Measurements from ENCODE around the gene TEX2. TPM values are rescaled to one million over a fixed set of nuclear protein-coding genes. Genes with fewer than 3 reads are reported as not detected.

Gene TEX2, protein sequence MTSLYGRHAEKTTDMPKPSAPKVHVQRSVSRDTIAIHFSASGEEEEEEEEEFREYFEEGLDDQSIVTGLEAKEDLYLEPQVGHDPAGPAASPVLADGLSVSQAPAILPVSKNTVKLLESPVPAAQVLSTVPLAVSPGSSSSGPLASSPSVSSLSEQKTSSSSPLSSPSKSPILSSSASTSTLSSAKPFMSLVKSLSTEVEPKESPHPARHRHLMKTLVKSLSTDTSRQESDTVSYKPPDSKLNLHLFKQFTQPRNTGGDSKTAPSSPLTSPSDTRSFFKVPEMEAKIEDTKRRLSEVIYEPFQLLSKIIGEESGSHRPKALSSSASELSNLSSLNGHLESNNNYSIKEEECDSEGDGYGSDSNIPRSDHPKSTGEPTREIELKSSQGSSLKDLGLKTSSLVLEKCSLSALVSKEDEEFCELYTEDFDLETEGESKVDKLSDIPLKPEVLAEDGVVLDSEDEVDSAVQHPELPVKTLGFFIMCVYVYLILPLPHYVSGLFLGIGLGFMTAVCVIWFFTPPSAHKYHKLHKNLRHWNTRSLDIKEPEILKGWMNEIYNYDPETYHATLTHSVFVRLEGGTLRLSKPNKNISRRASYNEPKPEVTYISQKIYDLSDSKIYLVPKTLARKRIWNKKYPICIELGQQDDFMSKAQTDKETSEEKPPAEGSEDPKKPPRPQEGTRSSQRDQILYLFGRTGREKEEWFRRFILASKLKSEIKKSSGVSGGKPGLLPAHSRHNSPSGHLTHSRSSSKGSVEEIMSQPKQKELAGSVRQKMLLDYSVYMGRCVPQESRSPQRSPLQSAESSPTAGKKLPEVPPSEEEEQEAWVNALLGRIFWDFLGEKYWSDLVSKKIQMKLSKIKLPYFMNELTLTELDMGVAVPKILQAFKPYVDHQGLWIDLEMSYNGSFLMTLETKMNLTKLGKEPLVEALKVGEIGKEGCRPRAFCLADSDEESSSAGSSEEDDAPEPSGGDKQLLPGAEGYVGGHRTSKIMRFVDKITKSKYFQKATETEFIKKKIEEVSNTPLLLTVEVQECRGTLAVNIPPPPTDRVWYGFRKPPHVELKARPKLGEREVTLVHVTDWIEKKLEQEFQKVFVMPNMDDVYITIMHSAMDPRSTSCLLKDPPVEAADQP
- 17.5 and 23.5 TPM in 2 replicates for total RNA-seq
- 17.9 and 18.7 TPM in 2 replicates for polyA plus RNA-seq

DNA sequence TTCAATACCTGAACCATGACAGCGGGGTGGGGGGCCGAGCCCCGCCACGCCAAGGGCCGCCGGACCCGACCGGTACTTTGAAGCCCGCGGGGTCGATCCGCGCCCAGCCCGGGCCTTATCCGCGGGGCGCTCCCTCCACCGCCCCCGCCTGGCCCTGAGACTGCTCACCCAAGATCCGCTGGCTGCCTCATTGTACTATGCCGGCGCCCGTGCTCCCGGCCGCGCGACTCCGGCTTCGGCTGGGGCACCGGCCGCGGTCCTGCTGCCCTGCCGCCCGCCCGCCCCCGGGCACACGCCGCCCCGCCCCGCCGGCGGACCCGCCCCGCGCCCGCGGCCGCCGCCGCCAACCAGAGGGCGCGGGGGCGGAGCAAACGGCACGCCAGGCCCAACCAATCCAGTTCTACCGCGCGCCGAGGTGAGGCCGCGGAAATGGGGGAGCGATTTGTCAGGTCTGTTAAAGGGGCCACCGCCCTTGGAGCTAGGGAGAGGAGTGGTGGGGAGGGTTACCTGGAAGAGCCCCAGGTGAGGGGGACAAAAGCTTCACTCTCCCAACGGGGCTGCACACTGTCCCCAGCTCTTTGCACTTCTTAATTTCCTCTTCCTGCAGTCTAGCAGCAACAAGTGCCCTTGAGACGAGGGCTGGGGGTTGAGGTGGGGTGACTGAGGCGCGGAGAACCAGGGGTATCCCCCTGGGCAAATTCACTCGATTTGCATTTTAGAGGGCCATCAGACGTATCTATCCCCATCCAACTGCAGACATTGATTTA, at the start of gene TEX2:
TEX2 (minus strand) TSS at position 261 of the 767 bp plus-strand sequence. CDS start 49,043 bp downstream, outside the sequence.
- peak within 1 kb of the TSS; percentile 78 for H3K27ac ChIP-seq
- no peaks in the 10 kb centered on the region for H3K27me3 ChIP-seq
- peak; percentile 90 to 93 for DNase-seq (ENCODE audit: low read depth in 1 of 2, low spot score in 1 of 2)
- TF ChIP-seq, protein P1, sequence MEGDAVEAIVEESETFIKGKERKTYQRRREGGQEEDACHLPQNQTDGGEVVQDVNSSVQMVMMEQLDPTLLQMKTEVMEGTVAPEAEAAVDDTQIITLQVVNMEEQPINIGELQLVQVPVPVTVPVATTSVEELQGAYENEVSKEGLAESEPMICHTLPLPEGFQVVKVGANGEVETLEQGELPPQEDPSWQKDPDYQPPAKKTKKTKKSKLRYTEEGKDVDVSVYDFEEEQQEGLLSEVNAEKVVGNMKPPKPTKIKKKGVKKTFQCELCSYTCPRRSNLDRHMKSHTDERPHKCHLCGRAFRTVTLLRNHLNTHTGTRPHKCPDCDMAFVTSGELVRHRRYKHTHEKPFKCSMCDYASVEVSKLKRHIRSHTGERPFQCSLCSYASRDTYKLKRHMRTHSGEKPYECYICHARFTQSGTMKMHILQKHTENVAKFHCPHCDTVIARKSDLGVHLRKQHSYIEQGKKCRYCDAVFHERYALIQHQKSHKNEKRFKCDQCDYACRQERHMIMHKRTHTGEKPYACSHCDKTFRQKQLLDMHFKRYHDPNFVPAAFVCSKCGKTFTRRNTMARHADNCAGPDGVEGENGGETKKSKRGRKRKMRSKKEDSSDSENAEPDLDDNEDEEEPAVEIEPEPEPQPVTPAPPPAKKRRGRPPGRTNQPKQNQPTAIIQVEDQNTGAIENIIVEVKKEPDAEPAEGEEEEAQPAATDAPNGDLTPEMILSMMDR (IDR thresholded peaks at IDR 0.05; ENCODE audit: low read depth, low read length) = no peak
- peak within 1 kb of the TSS; percentile 95 for H3K4me3 ChIP-seq
- no peaks in the 10 kb centered on the region for H3K9me3 ChIP-seq (ENCODE audit: low read depth)
- H3K36me3 ChIP-seq = no peaks in the 10 kb centered on the region
- peaks cover 11% of the 10 kb centered on the region for H3K4me1 ChIP-seq (ENCODE audit: low read depth)

GRCh38 chr17:64309710-64310109, 46.6 kb upstream of the TEX2 start:
- no peaks in the 10 kb centered on the region for H3K9me3 ChIP-seq (ENCODE audit: low read depth)
- H3K4me3 ChIP-seq = no peak overlapping the region
- H3K27ac ChIP-seq = no peak overlapping the region
- H3K36me3 ChIP-seq = no peaks in the 10 kb centered on the region
- H3K4me1 ChIP-seq (ENCODE audit: low read depth) = no peaks in the 10 kb centered on the region
- TF ChIP-seq, protein P1 (IDR thresholded peaks at IDR 0.05; ENCODE audit: low read depth, low read length) = no peak
- H3K27me3 ChIP-seq = no peaks in the 10 kb centered on the region
- no peak for DNase-seq (ENCODE audit: low read depth in 1 of 2, low spot score in 1 of 2)

- H3K9me3 ChIP-seq (ENCODE audit: low read depth) = no peaks in the 10 kb centered on the region
- no peak overlapping the region for H3K27ac ChIP-seq
- no peaks in the 10 kb centered on the region for H3K36me3 ChIP-seq
- H3K4me1 ChIP-seq (ENCODE audit: low read depth) = no peaks in the 10 kb centered on the region
- DNase-seq (ENCODE audit: low read depth in 1 of 2, low spot score in 1 of 2) = no peak
- TF ChIP-seq, protein P1 (IDR thresholded peaks at IDR 0.05; ENCODE audit: low read depth, low read length) = no peak
- H3K4me3 ChIP-seq = no peak overlapping the region
- H3K27me3 ChIP-seq = no peaks in the 10 kb centered on the region
Observed at GRCh38 chr17:64309021-64309420, 46.0 kb upstream of the TEX2 start.

DNA sequence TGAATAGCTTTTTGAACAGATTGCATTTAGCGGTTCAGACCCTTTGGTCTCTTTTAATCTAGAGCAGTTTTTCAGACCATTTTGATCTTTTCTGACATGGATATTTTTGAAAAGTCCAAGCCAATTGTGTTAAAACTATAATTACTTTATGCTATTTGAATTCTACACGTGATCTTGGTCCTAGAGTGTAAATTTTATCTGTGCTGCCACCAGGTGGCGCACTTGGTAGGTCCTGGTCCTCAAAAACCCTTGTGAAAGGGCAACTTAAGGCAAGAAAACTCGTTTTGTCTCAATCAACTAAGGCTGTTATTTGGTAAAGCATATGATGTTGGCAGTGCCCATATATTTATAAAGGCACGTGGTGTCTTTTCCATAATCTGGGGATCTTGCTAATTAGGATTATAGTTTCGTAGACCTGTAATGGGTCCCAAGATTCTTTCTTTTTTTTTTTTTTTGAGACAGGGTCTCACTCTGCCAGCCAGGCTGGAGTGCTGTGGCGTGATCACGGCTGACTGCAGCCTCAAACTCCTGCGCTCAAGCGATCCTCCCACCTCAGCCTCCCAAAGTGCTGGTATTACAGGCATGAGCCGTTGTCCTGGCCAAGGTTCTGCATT, 43.9 kb upstream of the TEX2 start:
- Histone ChIP-seq H3K36me3 (no peaks in the 10 kb centered on the region), H3K9me3 (ENCODE audit: low read depth) (no peaks in the 10 kb centered on the region), H3K27me3 (no peaks in the 10 kb centered on the region), H3K27ac (no peak overlapping the region), H3K4me3 (no peak overlapping the region), H3K4me1 (ENCODE audit: low read depth) (no peaks in the 10 kb centered on the region)
- TF ChIP-seq, protein P1 (IDR thresholded peaks at IDR 0.05; ENCODE audit: low read depth, low read length) = peak; percentile 73
- DNase-seq (ENCODE audit: low read depth in 1 of 2, low spot score in 1 of 2) = peak; percentile 69 to 88

Data from cardiac muscle cell (in vitro differentiated cells and primary cell).